ENCODE results near the gene DGKH.
A peak's percentile ranks its signal among the peaks of the same experiment; 100 is the strongest.

DGKH gene

DNA sequence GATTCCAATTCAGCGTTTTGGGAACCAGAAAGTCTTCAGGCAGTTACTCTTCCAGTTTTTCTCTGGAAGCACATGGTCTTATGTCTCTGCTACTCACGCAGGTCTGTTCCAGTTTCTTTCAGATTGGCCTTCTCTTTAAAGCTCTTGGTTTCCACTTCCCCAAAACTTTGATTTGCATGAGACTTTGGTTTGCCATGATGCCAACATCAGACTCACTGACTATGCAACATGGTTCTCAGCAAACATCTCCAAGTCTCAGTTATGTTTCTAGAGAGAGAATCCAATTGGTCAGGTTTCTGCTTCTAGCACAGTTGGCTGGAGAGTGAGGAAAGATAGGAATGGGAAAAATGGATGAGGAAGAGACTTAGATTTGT is 226.6 kb downstream of the DGKH start:
- no peaks in the 10 kb centered on the region for H3K9me3 ChIP-seq (replicated peaks; ENCODE audit: insufficient read depth, low read length)
- peak overlapping the region; percentile 33 for H3K9ac ChIP-seq (ENCODE audit: low read length)
- H4K20me1 ChIP-seq (ENCODE audit: insufficient read depth, low read length): no peaks in the 10 kb centered on the region
- no peaks in the 10 kb centered on the region for H3K9me2 ChIP-seq (replicated peaks; ENCODE audit: insufficient read depth, low read length)
- H3K4me2 ChIP-seq (ENCODE audit: low read depth, low read length): peak overlapping the region; percentile 27; the same call in 1 of the 2 replicates
- no peak overlapping the region for H3K4me3 ChIP-seq (ENCODE audit: low read length)
- 0 out of 2 replicates have a peak, but pooled peaks cover 6% of the 10 kb centered on the region for H3F3A ChIP-seq (ENCODE audit: insufficient read depth, low read length)
- peak overlapping the region; percentile 72; the same call in 1 of the 2 replicates for H3K27ac ChIP-seq (ENCODE audit: low read length)
- no peaks in the 10 kb centered on the region for H3K27me3 ChIP-seq (replicated peaks; ENCODE audit: insufficient read depth, low read length)
- no peaks in the 10 kb centered on the region for H3K36me3 ChIP-seq (replicated peaks; ENCODE audit: insufficient read depth, low read length)
- H3K4me1 ChIP-seq (ENCODE audit: low read length): peaks cover 14% of the 10 kb centered on the region; the same call in 1 of the 2 replicates
- peaks cover 58% of the 10 kb centered on the region for H3K79me2 ChIP-seq (ENCODE audit: low read length)
- peak; percentile 6 for DNase-seq
- no peak overlapping the region for H2AFZ ChIP-seq (ENCODE audit: low read length)
- TF ChIP-seq EZH2phosphoT487 (IDR thresholded peaks at IDR 0.05; ENCODE audit: low read length) (no peak), EZH2 (optimal IDR thresholded peaks at IDR 0.05; ENCODE audit: low read depth, low read length) (no peak)
- TF ChIP-seq, protein P1, sequence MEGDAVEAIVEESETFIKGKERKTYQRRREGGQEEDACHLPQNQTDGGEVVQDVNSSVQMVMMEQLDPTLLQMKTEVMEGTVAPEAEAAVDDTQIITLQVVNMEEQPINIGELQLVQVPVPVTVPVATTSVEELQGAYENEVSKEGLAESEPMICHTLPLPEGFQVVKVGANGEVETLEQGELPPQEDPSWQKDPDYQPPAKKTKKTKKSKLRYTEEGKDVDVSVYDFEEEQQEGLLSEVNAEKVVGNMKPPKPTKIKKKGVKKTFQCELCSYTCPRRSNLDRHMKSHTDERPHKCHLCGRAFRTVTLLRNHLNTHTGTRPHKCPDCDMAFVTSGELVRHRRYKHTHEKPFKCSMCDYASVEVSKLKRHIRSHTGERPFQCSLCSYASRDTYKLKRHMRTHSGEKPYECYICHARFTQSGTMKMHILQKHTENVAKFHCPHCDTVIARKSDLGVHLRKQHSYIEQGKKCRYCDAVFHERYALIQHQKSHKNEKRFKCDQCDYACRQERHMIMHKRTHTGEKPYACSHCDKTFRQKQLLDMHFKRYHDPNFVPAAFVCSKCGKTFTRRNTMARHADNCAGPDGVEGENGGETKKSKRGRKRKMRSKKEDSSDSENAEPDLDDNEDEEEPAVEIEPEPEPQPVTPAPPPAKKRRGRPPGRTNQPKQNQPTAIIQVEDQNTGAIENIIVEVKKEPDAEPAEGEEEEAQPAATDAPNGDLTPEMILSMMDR (IDR thresholded peaks at IDR 0.05; ENCODE audit: low read length): no peak

DNA sequence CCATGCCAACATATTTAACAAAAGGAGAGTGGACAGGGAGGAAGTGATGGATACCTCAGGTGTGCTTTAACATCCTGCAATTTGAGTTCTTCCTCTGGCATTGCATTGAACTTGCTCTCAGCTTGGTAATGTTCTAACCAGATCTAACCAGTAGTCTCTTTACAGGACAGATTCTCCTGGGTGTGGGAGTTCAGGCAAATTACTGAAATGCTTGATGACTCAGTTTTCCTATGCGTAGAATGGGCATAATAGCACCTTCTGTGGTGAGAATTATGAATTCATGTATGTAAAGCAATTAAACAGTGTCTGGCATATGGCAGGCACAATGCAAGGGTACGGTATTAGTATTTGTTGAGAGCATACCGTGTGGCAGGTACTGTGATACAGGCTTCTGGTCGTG is 227.1 kb downstream of the DGKH start:
- Histone ChIP-seq H3K4me3 (ENCODE audit: low read length) (no peak overlapping the region), H4K20me1 (ENCODE audit: insufficient read depth, low read length) (no peaks in the 10 kb centered on the region), H2AFZ (ENCODE audit: low read length) (no peak overlapping the region), H3K9ac (ENCODE audit: low read length) (no peak overlapping the region), H3K36me3 (replicated peaks; ENCODE audit: insufficient read depth, low read length) (no peaks in the 10 kb centered on the region), H3K27ac (ENCODE audit: low read length) (peak overlapping the region; percentile 72; the same call in 1 of the 2 replicates), H3K4me2 (ENCODE audit: low read depth, low read length) (no peak overlapping the region; the same call in 1 of the 2 replicates), H3K9me3 (replicated peaks; ENCODE audit: insufficient read depth, low read length) (no peaks in the 10 kb centered on the region), H3F3A (ENCODE audit: insufficient read depth, low read length) (0 out of 2 replicates have a peak, but pooled peaks cover 6% of the 10 kb centered on the region), H3K27me3 (replicated peaks; ENCODE audit: insufficient read depth, low read length) (no peaks in the 10 kb centered on the region), H3K4me1 (ENCODE audit: low read length) (peaks cover 13% of the 10 kb centered on the region; the same call in 1 of the 2 replicates), H3K79me2 (ENCODE audit: low read length) (peaks cover 61% of the 10 kb centered on the region), H3K9me2 (replicated peaks; ENCODE audit: insufficient read depth, low read length) (no peaks in the 10 kb centered on the region)
- DNase-seq: no peak
- TF ChIP-seq EZH2phosphoT487 (IDR thresholded peaks at IDR 0.05; ENCODE audit: low read length): no peak
- no peak for TF ChIP-seq EZH2 (optimal IDR thresholded peaks at IDR 0.05; ENCODE audit: low read depth, low read length)
- TF ChIP-seq, protein P1 (IDR thresholded peaks at IDR 0.05; ENCODE audit: low read length): no peak

GRCh38 chr13:42276683-42277082 is 228.2 kb downstream of the DGKH start:
- Histone ChIP-seq H3K9me3 (replicated peaks; ENCODE audit: insufficient read depth, low read length) (no peaks in the 10 kb centered on the region), H3K36me3 (replicated peaks; ENCODE audit: insufficient read depth, low read length) (no peaks in the 10 kb centered on the region), H2AFZ (ENCODE audit: low read length) (no peak overlapping the region), H3K4me1 (ENCODE audit: low read length) (0 out of 2 replicates have a peak, but pooled peaks cover 8% of the 10 kb centered on the region), H3K9me2 (replicated peaks; ENCODE audit: insufficient read depth, low read length) (no peaks in the 10 kb centered on the region), H3K27ac (ENCODE audit: low read length) (no peak overlapping the region), H4K20me1 (ENCODE audit: insufficient read depth, low read length) (no peaks in the 10 kb centered on the region), H3K79me2 (ENCODE audit: low read length) (peaks cover 69% of the 10 kb centered on the region), H3K27me3 (replicated peaks; ENCODE audit: insufficient read depth, low read length) (no peaks in the 10 kb centered on the region), H3F3A (ENCODE audit: insufficient read depth, low read length) (no peaks in the 10 kb centered on the region), H3K4me2 (ENCODE audit: low read depth, low read length) (no peak overlapping the region), H3K9ac (ENCODE audit: low read length) (no peak overlapping the region), H3K4me3 (ENCODE audit: low read length) (no peak overlapping the region)
- DNase-seq: no peak
- TF ChIP-seq, protein P1 (IDR thresholded peaks at IDR 0.05; ENCODE audit: low read length): no peak
- no peak for TF ChIP-seq EZH2phosphoT487 (IDR thresholded peaks at IDR 0.05; ENCODE audit: low read length)
- TF ChIP-seq EZH2 (optimal IDR thresholded peaks at IDR 0.05; ENCODE audit: low read depth, low read length): no peak
